GM12864 (cell line): ENCODE data around the gene CCDC85C.

Source experiments
- DNase-seq: peaks from one replicate; pipeline ENCODE4 v3.0.0-alpha.2; 2011; ENCODE audit warnings: low read depth
- H3K4me3 ChIP-seq: 2 replicates; pipeline ENCODE4 v1.5.1; 2011; ENCODE audit warnings: mild to moderate bottlenecking, low read depth, low read length, control low read depth
- CTCF ChIP-seq: IDR thresholded peaks from 2 replicates; pipeline ENCODE4 v1.5.1; 2011; ENCODE audit warnings: low read depth, mild to moderate bottlenecking, moderate library complexity, low read length, control low read depth, inconsistent platforms; ENCODE audit errors: missing control alignments

CCDC85C gene

GRCh38 chr14:99515301-99516155 is 88.5 kb downstream of the CCDC85C start:
- H3K4me3 ChIP-seq = no peak overlapping the region
- no peak for TF ChIP-seq CTCF
- DNase-seq = no peak

- H3K4me3 ChIP-seq = no peak overlapping the region
- no peak for DNase-seq
- no peak for TF ChIP-seq CTCF
Measured at GRCh38 chr14:99514552-99515300, 89.3 kb downstream of the CCDC85C start.

GRCh38 chr14:99513946-99514551 is 90.0 kb downstream of the CCDC85C start:
- H3K4me3 ChIP-seq = no peak overlapping the region
- no peak for TF ChIP-seq CTCF
- DNase-seq = no peak

GRCh38 chr14:99513183-99513694 is 90.8 kb downstream of the CCDC85C start:
- no peak overlapping the region for H3K4me3 ChIP-seq
- no peak for DNase-seq
- TF ChIP-seq CTCF = no peak

GRCh38 chr14:99512571-99513182 is 91.3 kb downstream of the CCDC85C start:
- no peak overlapping the region for H3K4me3 ChIP-seq
- no peak for DNase-seq
- no peak for TF ChIP-seq CTCF

GRCh38 chr14:99512110-99512449 is 91.9 kb downstream of the CCDC85C start:
- DNase-seq = no peak
- H3K4me3 ChIP-seq = no peak overlapping the region

More at GRCh38 chr14:99512110-99512449, 91.9 kb downstream of the CCDC85C start:
- TF ChIP-seq CTCF = no peak
